Astrocyte of the cerebellum (primary cell): ENCODE data around the gene SRD5A2.

ENCODE experiments used
- DNase-seq: peaks from one replicate; pipeline ENCODE4 v3.0.0-alpha.2; 2011; ENCODE audit warnings: low read depth
- H3K4me3 ChIP-seq: 2 replicates; pipeline ENCODE4 v1.5.1; 2011; ENCODE audit warnings: mild to moderate bottlenecking, low read depth, low read length, moderate library complexity
- CTCF ChIP-seq: IDR thresholded peaks from 2 replicates; pipeline ENCODE4 v1.5.1; 2012; ENCODE audit warnings: low read length, low read depth, moderate library complexity, mild to moderate bottlenecking; ENCODE audit errors: missing control alignments
- in situ Hi-C: cut with HindIII; loops from 2 replicates; pipeline ENCODE4 v1.10.0; 2017; ENCODE audit warnings: low sequenced_read_pairs

The SRD5A2 gene

GRCh38 chr2:31578316-31578715, 2.4 kb downstream of the SRD5A2 start:
- in situ Hi-C loops = no loop called here

GRCh38 chr2:31577143-31577542, 3.6 kb downstream of the SRD5A2 start:
- H3K4me3 ChIP-seq = no peak overlapping the region
- no peak for TF ChIP-seq CTCF
- DNase-seq = no peak
- in situ Hi-C loops = no loop called here

More at GRCh38 chr2:31578316-31578715, 2.4 kb downstream of the SRD5A2 start:
- no peak for DNase-seq
- H3K4me3 ChIP-seq = no peak overlapping the region
- no peak for TF ChIP-seq CTCF

- no peak for DNase-seq
- in situ Hi-C loops = no loop called here
- H3K4me3 ChIP-seq = no peak overlapping the region
These were observed 12.0 kb downstream of the SRD5A2 start for GRCh38 chr2:31568585-31569201.

GRCh38 chr2:31567679-31568078, 13.1 kb downstream of the SRD5A2 start:
- no peak for DNase-seq
- TF ChIP-seq CTCF = no peak
- no peak overlapping the region for H3K4me3 ChIP-seq
- in situ Hi-C loops = no loop called here

More at GRCh38 chr2:31568585-31569201, 12.0 kb downstream of the SRD5A2 start:
- no peak for TF ChIP-seq CTCF

- no peak for TF ChIP-seq CTCF
- in situ Hi-C loops = no loop called here
- no peak overlapping the region for H3K4me3 ChIP-seq
- DNase-seq = no peak
These were observed 17.4 kb downstream of the SRD5A2 start for GRCh38 chr2:31563273-31563839.

- in situ Hi-C loops = no loop called here
- no peak overlapping the region for H3K4me3 ChIP-seq
- TF ChIP-seq CTCF = no peak
- DNase-seq = no peak
These were observed 18.9 kb downstream of the SRD5A2 start for GRCh38 chr2:31561823-31562222.
